Activated T-cell treated with anti-CD3 and anti-CD28 coated beads, Interleukin-2, amount 50 U/mL, for 48 hours (primary cell): ENCODE measurements around the gene NBEAL2.

Experiments
- DNase-seq, 2 experiments: peaks; one replicate each; pipeline ENCODE4 v3.0.0-alpha.2; 2020

Gene NBEAL2

DNA sequence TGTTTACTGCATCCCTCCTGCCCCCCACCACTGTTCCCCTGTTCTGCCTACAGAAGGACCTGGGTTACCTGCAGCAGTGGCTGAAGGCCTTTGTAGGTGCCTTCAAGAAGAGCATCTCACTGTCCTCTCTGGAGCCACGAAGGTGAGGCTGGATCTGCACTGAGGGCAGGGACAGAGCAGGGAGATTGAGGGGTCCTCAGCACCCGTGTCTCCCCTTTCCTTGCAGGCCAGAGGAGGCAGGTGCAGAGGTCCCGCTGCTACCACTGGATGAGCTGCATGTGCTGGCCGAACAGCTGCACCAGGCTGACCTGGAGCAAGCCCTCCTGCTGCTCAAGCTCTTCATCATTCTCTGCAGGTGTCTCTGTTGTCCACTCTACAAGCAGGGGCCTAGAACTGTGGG, 9.2 kb downstream of the NBEAL2 start:
- DNase-seq: no peak

DNA sequence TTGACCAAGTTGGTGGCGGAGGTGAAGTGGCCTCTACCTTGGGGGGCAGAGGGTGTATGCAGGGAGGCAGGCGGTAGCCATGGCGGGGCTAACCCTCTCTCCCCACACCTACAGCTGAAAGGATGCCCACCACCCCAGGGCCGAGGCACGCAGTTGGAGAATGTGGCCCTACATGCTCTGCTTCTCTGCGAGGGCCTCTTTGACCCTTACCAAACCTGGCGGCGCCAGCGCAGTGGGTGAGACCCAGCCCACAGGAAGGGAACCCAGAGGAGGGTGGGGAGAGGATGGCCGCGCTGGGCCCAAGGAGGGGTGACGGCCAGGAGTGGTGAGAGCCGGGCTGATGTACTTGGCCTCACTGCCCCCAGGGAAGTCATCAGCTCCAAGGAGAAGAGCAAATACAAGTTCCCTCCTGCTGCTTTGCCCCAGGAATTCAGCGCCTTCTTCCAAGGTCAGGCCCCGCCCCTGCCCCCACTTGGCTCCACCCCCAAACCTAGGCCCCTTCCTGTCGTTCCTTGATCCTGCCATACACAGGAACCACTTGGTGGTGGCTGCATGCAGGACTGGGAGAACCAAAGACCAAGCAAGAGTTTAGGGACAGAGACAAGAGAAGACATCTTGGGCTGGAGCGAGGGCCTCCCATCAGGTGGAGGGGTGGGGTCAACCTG, 9.8 kb downstream of the NBEAL2 start:
- no peak for DNase-seq

DNA sequence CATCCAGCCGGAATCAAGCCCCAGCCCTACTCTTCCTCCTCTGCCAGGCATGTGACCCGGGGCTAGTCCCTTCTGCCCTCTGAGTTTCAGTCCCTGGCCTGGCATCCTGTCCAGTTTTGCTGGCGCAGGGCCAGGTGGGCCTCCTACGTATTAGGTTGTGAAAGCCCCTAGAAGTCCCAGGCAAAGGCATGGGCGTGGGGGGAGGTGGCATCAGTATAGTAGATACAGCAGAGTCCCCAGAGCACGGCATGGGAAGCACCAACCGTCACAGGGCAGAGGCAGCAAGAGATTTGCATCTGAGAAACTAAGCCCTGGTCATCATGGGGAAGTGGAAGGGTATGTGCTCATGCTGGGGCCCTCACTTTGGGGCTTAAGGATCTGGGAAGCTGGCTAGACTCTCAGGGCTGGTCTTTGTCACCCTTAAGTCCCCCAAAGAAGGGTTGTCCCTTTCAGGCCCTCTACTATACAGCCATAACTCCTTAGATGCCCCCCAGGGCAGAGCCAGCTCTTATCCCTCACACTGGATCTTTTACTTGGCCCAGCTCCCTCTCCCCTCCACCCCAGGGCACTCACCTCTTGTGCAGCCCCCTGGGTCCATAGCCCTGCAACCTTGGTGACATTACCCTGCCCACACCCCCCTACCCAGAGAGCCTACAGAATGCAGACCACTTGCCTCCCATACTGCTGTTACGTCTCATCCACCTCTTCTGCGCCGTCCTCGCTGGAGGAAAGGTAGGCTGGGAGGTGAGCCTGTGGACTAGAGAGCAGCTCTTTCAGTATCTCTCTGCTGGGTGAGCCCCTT, 11.3 kb downstream of the NBEAL2 start:
- DNase-seq: no peak

DNA sequence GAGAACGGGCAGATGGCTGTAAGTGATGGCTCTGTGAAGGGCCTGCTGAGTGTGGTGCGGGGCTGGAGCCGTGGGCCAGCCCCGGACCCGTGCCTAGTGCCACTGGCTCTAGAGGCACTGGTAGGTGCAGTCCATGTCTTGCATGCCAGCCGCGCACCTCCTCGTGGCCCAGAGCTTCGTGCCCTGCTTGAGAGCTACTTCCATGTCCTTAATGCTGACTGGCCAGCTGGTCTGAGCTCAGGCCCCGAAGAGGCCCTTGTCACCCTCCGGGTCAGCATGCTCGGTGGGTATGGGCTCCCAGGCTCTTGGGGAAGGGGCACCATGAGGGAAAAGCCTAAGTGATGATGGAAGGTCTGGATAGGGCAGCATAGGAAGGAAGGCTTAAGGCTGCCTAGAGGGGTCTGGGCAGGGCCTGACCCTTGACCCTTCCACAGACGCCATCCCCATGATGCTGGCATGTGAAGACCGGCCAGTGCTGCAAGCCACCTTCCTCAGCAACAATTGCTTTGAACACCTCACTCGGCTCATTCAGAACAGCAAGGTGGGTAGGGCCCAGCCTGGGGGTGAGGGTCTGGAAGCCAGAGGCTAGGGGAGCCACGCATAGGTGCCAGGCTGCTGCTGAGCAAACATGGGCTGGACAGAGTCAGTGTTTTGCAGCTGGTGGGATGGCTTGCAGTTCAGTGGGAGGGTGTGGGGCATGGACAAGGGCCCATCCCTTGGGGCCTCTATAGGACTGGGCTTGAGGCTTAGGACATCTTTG, 12.1 kb downstream of the NBEAL2 start:
- no peak for DNase-seq

DNA sequence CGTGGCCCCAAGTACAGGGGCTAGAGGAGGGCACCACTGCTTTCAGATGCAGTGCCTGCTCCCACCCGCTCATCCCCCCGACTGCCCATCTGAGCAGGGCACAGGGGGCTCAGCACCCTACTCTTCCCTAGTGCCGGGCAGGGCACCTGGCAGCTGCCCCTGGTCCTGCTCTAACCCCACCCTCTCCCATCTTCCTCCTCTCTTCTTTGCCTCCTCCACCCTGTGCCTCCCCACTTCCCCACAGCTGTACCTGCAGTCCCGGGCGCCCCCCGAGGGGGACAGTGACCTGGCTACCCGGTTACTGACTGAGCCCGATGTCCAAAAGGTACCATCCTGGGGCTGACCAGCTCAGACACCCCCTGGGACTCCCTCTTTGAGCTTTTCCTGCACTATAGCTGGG, 12.8 kb downstream of the NBEAL2 start:
- no peak for DNase-seq

DNA sequence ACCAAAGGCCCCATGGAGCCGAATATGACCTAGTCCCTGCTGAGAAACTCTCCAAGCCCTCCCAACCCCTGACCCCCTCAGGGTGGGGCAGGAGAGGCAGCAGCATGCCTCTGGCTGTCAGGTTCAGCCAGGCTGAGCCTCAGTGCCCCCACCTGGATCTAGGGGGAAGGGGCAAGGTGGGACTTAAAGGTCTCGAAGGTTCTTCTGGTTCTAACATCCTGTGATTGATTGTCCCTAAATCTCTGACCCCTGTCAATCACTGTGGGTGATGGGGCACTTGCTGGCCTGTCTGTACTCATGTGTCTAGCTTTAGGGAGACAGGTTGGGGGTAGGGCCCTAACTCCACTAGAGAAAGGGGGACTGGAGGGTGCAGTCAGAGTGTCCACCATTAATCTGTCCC, 13.8 kb downstream of the NBEAL2 start:
- DNase-seq: no peak

DNA sequence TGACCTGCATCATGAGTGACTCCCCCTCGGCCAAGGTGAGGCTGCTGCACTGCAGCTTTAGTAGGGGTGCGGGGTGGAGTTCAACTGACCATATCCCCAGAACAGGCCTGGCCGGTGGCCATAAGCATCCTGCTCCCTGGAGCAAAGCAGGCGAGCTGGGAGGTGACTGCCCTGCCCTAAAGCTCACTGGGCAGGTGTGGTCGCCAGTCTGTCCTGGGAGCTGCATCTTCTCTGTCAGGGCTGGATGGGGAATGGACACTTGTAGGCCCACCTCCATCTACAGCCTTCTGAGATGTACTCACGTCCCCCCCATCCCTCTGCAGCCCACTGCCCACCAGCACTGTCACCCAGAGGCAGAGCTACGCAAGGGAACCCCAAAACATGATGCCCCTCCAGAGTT, 14.5 kb downstream of the NBEAL2 start:
- no peak for DNase-seq

DNA sequence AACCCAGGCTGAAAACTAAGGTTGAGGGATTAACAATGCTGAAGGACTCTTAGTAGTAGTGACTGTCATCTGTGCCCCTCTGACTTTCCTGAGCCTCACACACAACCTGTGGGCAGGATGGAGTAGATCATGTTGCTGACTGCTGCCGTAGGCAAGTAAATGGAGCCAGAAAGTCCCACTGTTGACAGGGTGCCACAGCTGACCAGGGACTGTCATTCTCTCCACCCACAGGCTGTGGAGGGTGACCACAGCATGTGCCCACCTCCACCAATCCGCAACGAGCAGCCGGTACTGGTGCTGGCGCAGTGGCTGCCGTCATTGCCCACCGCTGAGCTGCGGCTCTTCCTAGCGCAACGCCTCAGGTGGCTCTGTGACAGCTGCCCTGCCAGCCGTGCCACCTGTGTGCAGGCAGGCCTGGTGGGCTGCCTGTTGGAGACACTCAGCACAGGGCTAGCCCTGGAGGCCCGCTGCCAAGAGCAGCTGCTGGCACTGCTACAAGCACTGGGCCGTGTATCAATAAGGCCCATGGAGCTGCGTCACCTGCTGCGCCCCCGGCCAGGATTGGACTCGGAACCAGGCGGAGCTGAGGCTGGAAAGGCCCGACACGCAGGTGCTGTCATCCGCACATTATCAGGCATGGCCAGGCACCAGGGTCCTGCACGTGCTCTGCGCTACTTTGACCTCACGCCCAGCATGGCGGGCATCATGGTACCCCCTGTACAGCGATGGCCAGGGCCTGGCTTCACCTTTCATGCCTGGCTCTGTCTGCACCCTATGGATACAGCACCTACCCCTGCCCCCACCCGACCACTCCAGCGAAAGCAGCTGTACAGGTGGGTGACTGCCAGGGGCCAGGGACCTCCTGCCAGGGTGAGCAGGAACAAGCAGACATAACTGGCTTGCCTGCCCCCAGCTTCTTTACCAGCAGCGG, 15.6 kb downstream of the NBEAL2 start:
- DNase-seq: no peak

DNA sequence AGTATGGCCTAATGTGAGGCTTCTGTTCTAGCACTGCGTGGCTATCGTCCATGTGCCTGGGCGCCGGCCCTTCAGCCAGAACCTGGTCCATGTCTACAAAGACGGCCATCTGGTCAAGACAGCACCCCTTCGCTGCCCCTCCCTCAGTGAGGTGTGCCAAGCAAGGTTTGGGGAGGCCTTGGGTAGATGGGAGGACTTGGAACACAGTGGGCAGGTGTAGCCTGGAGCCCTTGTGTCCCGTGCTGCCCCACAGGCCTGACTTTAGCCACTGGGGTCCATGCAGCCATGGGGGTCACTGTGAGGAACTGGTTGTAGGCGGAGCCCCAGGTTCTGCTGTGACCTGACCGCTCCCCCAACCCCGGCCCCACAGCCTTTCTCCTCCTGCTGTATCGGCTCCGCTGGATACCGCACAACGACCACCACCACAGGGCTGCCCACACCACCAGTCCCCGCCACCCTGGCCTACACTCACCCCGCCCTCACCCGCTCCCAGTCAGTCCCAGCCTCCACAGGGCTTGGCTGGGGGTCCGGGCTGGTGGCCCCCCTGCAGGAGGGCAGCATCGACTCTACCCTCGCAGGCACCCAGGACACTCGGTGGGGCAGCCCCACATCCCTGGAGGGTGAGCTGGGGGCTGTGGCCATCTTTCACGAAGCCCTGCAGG, 16.6 kb downstream of the NBEAL2 start:
- no peak for DNase-seq

DNA sequence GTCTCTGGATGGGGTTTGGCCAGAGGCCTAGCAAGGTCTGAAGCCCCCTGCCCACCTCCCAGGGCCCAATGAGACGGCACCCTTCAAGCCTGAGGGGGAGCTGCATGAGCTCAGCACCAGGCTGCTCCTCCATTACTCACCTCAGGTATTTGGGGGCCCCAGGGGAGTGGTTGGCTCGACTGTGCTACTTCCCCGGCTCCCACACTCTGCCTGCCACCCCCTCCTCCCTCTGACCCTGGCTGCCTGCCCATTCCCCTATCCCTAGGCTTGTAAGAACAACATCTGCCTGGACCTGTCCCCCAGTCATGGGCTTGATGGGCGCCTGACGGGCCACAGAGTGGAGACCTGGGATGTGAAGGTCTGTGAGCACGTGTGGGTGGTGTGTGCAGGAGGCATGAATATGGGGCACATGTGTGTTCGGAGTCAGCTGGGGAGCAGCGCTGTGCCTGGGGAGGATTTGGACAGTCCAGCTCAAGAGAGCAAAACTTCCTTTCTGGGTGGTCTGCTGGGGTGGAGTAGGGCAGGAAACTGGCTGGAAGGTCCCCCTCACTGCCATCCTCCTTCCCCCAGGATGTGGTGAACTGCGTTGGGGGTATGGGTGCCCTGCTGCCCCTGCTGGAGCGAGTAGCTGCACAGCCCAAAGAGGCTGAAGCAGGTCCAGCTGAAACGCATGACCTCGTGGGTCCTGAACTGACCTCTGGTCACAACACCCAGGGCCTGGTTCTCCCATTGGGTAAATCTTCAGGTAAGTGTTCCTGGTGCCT, 17.4 kb downstream of the NBEAL2 start:
- no peak for DNase-seq

DNA sequence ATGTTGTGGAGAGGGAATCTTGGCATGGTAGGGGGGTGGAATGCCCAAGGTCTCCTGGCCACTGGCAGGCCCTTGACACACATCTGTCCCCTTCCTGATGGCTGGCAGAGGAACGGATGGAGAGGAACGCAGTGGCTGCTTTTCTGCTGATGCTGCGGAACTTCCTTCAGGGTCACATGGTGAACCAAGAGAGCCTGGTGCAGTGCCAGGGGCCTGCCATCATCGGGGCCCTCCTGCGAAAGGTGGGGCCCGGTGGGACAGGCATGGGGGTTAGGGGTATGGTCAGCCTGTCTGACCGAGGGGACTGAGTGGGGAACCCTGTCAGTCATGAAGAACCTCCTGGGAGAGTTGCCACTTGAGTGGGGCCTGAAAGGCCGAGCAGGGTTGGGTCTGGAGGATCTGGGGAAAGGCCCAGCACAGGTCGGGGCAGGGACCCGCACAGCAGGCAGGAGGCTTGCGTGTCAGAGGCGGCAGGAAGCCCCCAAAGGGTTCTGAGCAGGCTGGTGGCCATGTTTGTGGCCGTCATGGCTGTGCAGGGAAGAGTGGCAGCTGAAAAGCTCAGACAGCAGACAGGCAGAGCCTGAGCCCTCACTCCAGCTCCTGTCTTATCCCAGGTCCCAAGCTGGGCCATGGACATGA, 18.1 kb downstream of the NBEAL2 start:
- DNase-seq: no peak

DNA sequence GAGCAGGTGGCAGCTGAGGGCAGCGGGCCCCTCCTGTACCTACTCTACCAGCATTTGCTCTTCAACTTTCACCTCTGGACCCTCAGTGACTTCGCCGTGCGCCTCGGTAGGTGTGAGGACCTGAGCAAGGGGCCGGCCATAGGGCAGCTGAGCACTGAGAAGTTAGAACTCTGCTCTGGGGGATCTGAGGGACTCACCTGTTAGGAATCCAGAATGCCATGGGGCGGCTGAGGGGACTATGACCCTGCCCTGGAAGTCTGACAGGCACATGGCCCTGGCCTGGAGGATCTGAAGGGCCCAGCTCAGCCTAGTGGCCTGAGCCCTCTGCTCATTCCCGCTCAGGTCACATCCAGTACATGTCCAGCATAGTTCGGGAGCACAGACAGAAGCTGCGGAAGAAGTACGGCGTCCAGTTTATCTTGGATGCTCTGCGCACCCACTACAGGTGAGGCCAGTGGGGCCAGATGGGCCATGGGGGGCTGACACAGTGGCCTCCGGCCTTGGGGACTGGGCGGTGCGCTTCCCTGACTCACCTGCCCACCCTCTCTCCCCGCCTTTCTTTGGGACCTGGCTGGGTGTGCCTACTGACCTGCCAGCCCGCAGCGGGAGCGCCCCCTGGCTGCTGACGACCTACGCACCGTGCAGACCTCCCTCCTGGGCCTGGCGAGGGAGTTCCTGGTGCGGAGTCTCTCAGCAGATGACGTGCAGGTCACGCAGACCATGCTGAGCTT, 18.8 kb downstream of the NBEAL2 start:
- DNase-seq: peak; percentile 80 to 84

DNA sequence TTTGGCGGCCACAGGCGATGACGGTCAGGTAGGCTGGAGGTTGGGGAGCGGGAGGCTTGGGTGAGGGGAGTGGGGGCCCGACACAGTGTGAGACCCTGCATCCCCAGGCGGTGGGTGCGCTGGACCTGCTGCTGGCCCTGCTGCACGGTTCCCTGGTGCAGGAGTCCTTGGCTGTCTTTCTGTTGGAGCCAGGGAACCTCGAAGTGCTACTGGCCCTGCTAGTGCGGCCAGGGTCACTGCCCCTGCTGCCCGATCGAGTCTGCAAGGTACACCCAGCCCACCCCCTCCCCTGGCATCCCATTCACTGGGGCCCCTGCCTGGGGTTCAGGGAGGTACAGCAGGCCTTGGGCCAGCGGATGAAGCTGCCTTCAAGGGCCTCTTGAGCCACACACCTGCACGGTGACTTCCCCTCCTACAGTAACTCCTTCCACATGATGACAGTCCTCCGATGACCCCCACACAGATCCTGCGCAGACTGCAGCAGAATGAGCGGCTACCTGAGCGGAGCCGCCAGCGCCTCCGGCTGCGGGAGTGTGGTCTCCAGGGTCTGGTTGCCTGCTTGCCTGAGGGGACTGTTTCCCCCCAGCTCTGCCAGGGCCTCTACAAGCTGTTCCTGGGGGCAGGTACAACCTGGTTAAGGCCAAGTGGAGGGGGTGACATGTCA, 19.5 kb downstream of the NBEAL2 start:
- no peak for DNase-seq

DNA sequence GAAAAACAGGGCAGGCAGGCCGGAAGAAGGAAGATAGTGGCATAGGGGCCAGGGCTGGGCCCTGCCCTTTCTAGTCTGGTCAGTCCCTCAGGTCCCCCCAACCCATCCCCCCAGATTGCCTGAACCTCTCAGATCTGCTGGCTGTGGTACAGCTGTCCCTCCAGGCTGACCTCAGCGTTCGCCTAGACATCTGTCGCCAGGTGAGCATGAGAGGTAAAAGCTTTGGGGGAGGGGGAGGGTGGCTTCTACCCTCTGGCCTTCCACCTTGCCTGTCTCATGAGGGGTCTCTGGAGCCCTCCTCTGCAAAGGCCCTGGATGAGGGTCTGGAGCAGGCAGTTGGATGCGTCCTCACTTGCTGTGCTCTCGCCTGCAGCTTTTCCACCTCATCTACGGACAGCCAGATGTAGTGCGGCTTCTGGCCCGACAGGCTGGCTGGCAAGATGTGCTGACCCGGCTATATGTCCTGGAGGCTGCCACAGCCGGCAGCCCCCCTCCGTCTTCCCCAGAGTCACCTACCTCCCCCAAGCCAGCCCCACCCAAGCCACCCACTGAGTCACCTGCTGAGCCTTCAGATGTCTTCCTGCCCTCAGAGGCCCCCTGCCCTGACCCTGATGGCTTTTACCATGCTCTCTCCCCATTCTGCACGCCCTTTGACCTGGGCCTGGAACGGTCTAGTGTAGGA, 20.2 kb downstream of the NBEAL2 start:
- no peak for DNase-seq

DNA sequence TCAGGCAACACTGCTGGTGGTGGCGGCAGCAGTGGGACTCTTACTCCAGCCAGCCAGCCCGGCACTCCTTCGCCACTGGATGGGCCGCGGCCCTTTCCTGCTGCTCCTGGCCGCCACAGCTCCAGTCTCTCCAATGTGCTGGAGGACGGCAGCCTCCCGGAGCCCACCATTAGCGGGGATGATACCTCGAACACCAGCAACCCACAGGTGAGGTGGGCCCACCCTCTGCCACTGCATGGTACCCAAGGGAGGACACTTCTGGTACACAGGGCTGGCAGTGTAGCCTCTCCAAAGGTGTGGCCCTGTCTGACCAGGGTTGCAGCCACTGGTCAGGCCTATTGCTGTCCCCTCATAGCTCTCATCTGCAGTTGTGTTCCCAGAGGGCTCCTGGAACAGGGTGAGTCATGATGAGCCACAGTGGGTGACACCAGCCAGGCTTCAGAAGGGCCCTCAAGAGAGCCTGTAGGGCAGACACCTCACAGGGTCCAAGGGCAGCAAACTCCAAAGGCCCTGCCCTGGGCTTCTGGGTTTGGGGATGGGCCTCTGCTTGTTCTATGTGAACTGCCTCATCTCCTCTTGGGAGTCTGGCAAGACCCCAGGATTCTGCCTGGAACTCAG, 20.8 kb downstream of the NBEAL2 start:
- DNase-seq: no peak

DNA sequence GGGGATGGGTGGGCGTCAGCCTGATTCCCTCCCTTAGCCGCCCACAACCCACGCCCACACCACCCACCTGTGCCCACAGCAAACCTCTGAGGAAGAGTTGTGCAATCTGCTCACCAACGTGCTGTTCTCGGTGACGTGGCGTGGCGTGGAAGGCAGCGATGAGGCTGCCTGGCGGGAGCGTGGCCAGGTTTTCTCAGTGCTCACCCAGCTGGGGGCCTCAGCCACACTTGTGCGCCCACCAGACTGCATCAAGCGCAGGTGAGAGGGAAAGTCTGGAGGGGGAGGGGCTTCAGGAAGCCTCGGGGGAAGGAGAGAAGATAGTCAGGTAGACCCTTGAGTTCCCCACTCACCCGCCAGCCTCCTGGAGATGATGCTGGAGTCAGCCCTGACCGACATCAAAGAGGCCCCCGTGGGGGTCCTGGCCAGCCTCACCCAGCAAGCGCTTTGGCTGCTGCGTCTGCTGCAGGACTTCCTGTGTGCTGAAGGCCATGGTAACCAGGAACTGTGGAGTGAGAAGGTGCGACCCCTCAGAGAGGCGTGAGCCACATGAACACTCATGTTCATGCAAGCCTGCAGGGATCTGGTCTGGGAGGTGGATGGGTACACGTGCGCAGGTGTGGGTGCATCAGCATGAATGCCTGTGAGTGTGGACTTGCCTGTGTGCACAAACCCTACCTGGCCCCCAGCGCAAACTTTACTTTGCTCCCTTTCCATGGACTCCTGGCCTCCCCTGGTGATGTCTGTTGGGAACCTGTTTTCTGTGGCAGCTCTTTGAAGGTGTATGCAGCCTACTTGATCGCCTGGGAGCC, 21.7 kb downstream of the NBEAL2 start:
- DNase-seq: no peak

DNA sequence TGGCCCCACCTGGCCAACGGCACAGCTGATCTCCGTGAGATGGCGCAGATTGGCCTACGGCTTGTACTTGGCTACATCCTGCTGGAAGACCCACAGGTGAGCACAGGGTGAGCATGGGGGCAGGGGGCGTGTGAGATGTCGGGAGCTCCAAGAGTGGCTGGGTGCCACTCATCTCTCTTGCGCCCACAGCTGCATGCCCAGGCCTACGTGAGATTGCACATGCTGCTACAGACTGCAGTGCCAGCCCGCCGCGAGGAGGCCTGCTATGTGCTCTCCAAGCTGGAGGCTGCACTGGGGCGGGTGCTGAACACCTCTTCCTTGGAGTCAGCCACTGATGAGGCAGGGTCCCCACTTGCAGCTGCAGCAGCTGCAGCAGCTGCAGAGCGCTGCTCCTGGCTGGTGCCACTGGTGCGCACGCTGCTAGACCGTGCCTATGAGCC, 22.3 kb downstream of the NBEAL2 start:
- DNase-seq: no peak
